HG03135 (cell line): ENCODE results near the gene SLC6A8.
"Not testable (repeated sequence)": the region's sequence is repeated elsewhere in the genome, so short reads cannot be mapped to it uniquely, and the experiment has no call there.

Experiments
- ATAC-seq: cut with Tn5 transposase; IDR thresholded peaks from one replicate; pipeline ENCODE4 v1.9.1; 2021; ENCODE audit warnings: mild to moderate bottlenecking, moderate library complexity; ENCODE audit not compliant: unreplicated experiment

Gene SLC6A8

GRCh38 chrX:153728951-153729631 is 41.4 kb downstream of the SLC6A8 start:
- no peak for ATAC-seq

- ATAC-seq, result not testable (repeated sequence)
These were observed 42.4 kb downstream of the SLC6A8 start for GRCh38 chrX:153730115-153730514.

GRCh38 chrX:153731117-153731844 is 43.6 kb downstream of the SLC6A8 start:
- ATAC-seq, result no peak

- ATAC-seq, result no peak
These were observed 44.1 kb downstream of the SLC6A8 start for GRCh38 chrX:153731845-153732215.

GRCh38 chrX:153732401-153732800 is 44.7 kb downstream of the SLC6A8 start:
- no peak for ATAC-seq

GRCh38 chrX:153733651-153734240 is 46.0 kb downstream of the SLC6A8 start:
- ATAC-seq, result no peak

- no peak for ATAC-seq
These were observed 47.1 kb downstream of the SLC6A8 start for GRCh38 chrX:153734871-153735270.

GRCh38 chrX:153735274-153735673 is 47.5 kb downstream of the SLC6A8 start:
- no peak for ATAC-seq

GRCh38 chrX:153736071-153736820 is 48.5 kb downstream of the SLC6A8 start:
- ATAC-seq, result no peak

GRCh38 chrX:153736871-153737441 is 49.2 kb downstream of the SLC6A8 start:
- ATAC-seq, result no peak

GRCh38 chrX:153738056-153738605 is 50.4 kb downstream of the SLC6A8 start:
- no peak for ATAC-seq

- ATAC-seq, result no peak
These were observed 52.2 kb downstream of the SLC6A8 start for GRCh38 chrX:153739754-153740486.

- ATAC-seq, result no peak
These were observed 53.0 kb downstream of the SLC6A8 start for GRCh38 chrX:153740631-153741222.

- ATAC-seq, result no peak
These were observed 53.7 kb downstream of the SLC6A8 start for GRCh38 chrX:153741446-153741845.

GRCh38 chrX:153742111-153742510 is 54.4 kb downstream of the SLC6A8 start:
- ATAC-seq, result not testable (repeated sequence)

GRCh38 chrX:153742796-153743467 is 55.2 kb downstream of the SLC6A8 start:
- not testable (repeated sequence) for ATAC-seq

GRCh38 chrX:153743468-153744209 is 55.9 kb downstream of the SLC6A8 start:
- not testable (repeated sequence) for ATAC-seq
